Small intestine (tissue), 7 donors: Measurements from ENCODE around the gene AIG1. TPM values are rescaled to one million over a fixed set of nuclear protein-coding genes. Genes with fewer than 3 reads are reported as not detected.

Experiments used
- DNase-seq, 2 donors: peaks; one replicate each; pipeline versions ENCODE4 v3.0.0 to v3.0.0-alpha.2; 2013
- FAIRE-seq: peaks from 2 replicates; lab custom pipeline; 2012; peaks lifted over from hg19 to GRCh38; lab: Jason Lieb, UNC
- H3K27ac ChIP-seq, 3 donors: one replicate each; pipeline ENCODE4 v1.5.1; 2013; ENCODE audit warnings: low read length in 2 of 3, mild to moderate bottlenecking in 2 of 3, control low read depth in 1 of 3, inconsistent platforms in 1 of 3, low read depth in 1 of 3, moderate library complexity in 1 of 3
- H3K27me3 ChIP-seq, 3 donors: one replicate each; pipeline ENCODE4 v1.6.1; 2013; ENCODE audit warnings: low read length in 3 of 3, inconsistent platforms in 1 of 3; ENCODE audit not compliant: control insufficient read depth in 3 of 3, insufficient read depth in 3 of 3
- H3K36me3 ChIP-seq, 3 donors: one replicate each; pipeline ENCODE4 v1.6.1; 2013; ENCODE audit warnings: low read length in 3 of 3, inconsistent platforms in 1 of 3, low read depth in 1 of 3, mild to moderate bottlenecking in 1 of 3, moderate library complexity in 1 of 3; ENCODE audit not compliant: control insufficient read depth in 3 of 3, insufficient read depth in 2 of 3
- H3K4me1 ChIP-seq, 3 donors: one replicate each; pipeline ENCODE4 v1.6.1; 2013; ENCODE audit warnings: low read length in 2 of 3, inconsistent platforms in 1 of 3, low read depth in 1 of 3, mild to moderate bottlenecking in 1 of 3, moderate library complexity in 1 of 3; ENCODE audit not compliant: control insufficient read depth in 3 of 3, insufficient read depth in 2 of 3
- H3K4me3 ChIP-seq, 3 donors: one replicate each; pipeline ENCODE4 v1.5.1; 2013; ENCODE audit warnings: low read length in 3 of 3, control low read depth in 1 of 3, inconsistent platforms in 1 of 3, low read depth in 1 of 3, mild to moderate bottlenecking in 1 of 3, moderate library complexity in 1 of 3
- H3K9me3 ChIP-seq, 2 donors: one replicate each; pipeline ENCODE4 v1.6.1; 2013; ENCODE audit warnings: low read depth in 1 of 2, low read length in 1 of 2; ENCODE audit not compliant: control insufficient read depth in 2 of 2, insufficient read depth in 1 of 2
- WGBS, 3 donors: extraction: QIAGEN DNeasy Blood & Tissue Kit; methylation state at CpG; one replicate each; pipeline ENCODE4 v1.1.7; 2013; 5-methylcytosine and 5-hydroxymethylcytosine counted together
- polyA plus RNA-seq, 4 donors: library from polyadenylated mRNA; stranded (reverse) in 3 of 4; unstranded in 1 of 4; fragments of 200-250 nt in 3 of 4; fragments of 120-200 nt in 1 of 4; gene quantifications; one replicate each; pipeline versions ENCODE4 v1.2.1 to v1.2.3, GENCODE V29; 2013
- donor health status: healthy with polysubstance abuse.
- donor health status: control.
- donor health status: control.
- donor health status: Bipolar disorder and iron deficiency.
- donor health status: healthy.

Gene AIG1
- polyA plus RNA-seq, 4 donors: 56.6 to 244 (median 79.0) TPM

GRCh38 chr6:143267760-143268159 lies 207.1 kb downstream of the AIG1 start:
- H3K27ac ChIP-seq: no peak overlapping the region
- H3K4me3 ChIP-seq: no peak overlapping the region
- no peaks in the 10 kb centered on the region for H3K9me3 ChIP-seq
- WGBS, 3 donors: 62 to 86% (median 85%) methylated on average over 2 of the region's 2 CpGs
- no peaks in the 10 kb centered on the region for H3K27me3 ChIP-seq
- no peak for DNase-seq
- H3K36me3 ChIP-seq: peaks cover 0 to 5% (median 3%) of the 10 kb centered on the region in 3 donors
- FAIRE-seq: no peak
- no peaks in the 10 kb centered on the region for H3K4me1 ChIP-seq

- H3K36me3 ChIP-seq: peaks cover 0 to 5% (median 3%) of the 10 kb centered on the region in 3 donors
- DNase-seq (no peak), FAIRE-seq (no peak)
- H3K4me3 ChIP-seq: no peak overlapping the region
- 96 to 100% (median 96%) methylated on average over 1 of the region's 1 CpG for WGBS, 3 donors
- H3K27ac ChIP-seq: no peak overlapping the region
- H3K27me3 ChIP-seq: no peaks in the 10 kb centered on the region
- no peaks in the 10 kb centered on the region for H3K9me3 ChIP-seq
- H3K4me1 ChIP-seq: no peaks in the 10 kb centered on the region
Observed at GRCh38 chr6:143268439-143268838, 207.8 kb downstream of the AIG1 start.

DNA sequence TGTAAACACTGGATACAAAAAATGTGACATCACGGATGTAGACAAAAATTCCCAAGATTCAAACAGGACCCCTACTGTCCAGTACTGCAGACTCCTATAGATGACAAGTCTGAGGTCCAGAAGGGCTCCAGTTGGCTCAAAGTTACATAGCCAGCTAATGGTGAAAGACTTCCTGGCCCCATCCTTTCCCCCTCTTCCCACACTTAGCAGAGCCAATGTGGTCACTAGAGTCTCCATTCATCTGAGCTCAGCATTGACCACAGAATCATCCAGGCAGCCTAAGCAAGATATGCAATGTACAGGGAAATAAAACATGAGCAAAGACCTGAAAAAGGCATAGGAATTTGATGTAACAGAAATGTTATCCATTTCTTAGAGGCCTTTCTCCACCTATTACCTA lies 209.3 kb downstream of the AIG1 start:
- DNase-seq (no peak), FAIRE-seq (no peak)
- H3K4me3 ChIP-seq: no peak overlapping the region
- H3K9me3 ChIP-seq: no peaks in the 10 kb centered on the region
- no peaks in the 10 kb centered on the region for H3K4me1 ChIP-seq
- peaks cover 0 to 5% (median 2%) of the 10 kb centered on the region in 3 donors for H3K36me3 ChIP-seq
- H3K27ac ChIP-seq: no peak overlapping the region
- WGBS, 3 donors: 91 to 96% (median 96%) methylated on average over 1 of the region's 1 CpG
- H3K27me3 ChIP-seq: no peaks in the 10 kb centered on the region

- Histone ChIP-seq H3K4me3 (no peak overlapping the region), H3K9me3 (no peaks in the 10 kb centered on the region), H3K27me3 (no peaks in the 10 kb centered on the region), H3K27ac (no peak overlapping the region), H3K36me3 (peaks cover 0 to 5% (median 0%) of the 10 kb centered on the region in 3 donors), H3K4me1 (no peaks in the 10 kb centered on the region)
- 62 to 67% (median 62%) methylated on average over 4 of the region's 4 CpGs for WGBS, 3 donors
- DNase-seq (peak in 1 of 2 donors; percentile 4), FAIRE-seq (no peak)
Observed at GRCh38 chr6:143271024-143271423, 210.3 kb downstream of the AIG1 start.

DNA sequence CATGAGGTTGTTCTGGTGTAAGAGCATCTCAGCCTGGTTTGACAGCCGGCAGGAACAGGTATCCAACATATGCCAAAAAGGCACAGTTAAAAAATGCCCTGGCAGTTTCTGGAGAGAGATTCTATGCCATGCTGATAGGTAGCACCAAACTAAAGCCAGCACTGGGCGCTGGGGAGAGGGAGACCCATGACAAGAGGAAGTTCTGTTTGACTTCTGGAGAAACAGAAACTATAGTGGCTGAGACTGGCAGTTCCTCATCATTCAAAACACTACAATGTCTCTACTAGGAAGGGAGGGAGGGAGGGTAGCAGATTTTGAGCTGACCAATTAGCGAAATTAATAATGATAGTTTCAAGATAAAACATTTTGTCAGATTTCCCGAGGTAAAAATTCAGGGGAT lies 215.7 kb downstream of the AIG1 start:
- H3K4me3 ChIP-seq: no peak overlapping the region
- H3K4me1 ChIP-seq: no peaks in the 10 kb centered on the region
- H3K27ac ChIP-seq: no peak overlapping the region
- no peaks in the 10 kb centered on the region for H3K27me3 ChIP-seq
- peaks cover 0 to 2% (median 0%) of the 10 kb centered on the region in 3 donors for H3K36me3 ChIP-seq
- 72 to 73% (median 72%) methylated on average over 4 of the region's 4 CpGs for WGBS, 3 donors
- FAIRE-seq: no peak
- DNase-seq: no peak
- no peaks in the 10 kb centered on the region for H3K9me3 ChIP-seq

- FAIRE-seq (no peak), DNase-seq (peak; percentile 22 to 58)
- H3K27me3 ChIP-seq: no peaks in the 10 kb centered on the region
- H3K36me3 ChIP-seq: no peaks in the 10 kb centered on the region
- 40 to 73% (median 49%) methylated on average over 6 of the region's 6 CpGs for WGBS, 3 donors
- H3K4me3 ChIP-seq: no peak overlapping the region
- no peak overlapping the region for H3K27ac ChIP-seq
- H3K9me3 ChIP-seq: no peaks in the 10 kb centered on the region
- H3K4me1 ChIP-seq: no peaks in the 10 kb centered on the region
Observed at GRCh38 chr6:143279385-143279784, 218.7 kb downstream of the AIG1 start.

DNA sequence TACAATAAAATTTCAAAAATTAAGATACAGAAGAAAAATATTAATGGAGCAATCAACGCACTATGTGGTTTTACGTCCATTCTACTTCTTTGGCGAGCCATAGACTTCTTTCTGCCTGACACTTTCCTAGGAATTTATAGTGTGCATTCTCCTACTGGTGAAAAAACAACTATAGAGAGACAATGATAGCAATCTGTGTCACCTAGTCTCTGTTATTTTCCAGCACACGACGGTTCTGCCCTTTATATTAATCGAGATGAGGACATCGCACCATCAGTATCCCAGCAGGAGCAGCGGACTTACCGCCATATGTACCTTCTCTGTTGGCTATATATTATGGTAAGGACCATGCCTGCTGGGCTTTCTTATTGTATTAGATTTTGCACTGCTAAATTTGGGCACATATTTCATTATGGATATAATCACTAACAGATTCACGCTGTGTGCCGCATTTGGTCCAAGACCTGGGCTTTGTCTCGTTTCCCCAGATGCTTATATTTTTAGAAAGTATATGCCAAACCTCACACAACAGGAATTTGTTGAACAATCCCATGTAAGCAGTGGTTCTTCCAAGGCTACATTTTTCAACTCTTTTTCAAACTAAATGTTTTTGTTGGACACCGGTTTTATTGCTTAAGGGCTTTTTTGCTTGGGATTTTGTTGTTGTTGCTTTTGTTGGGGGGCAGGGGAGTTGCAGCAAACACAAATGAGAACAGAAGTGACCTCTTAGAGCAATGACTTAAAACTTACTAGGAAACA lies 223.4 kb downstream of the AIG1 start:
- WGBS, 3 donors: 85 to 91% (median 90%) methylated on average over 13 of the region's 13 CpGs
- H3K4me3 ChIP-seq: no peak overlapping the region
- DNase-seq (no peak), FAIRE-seq (no peak)
- H3K27ac ChIP-seq: no peak overlapping the region
- H3K4me1 ChIP-seq: no peaks in the 10 kb centered on the region
- no peaks in the 10 kb centered on the region for H3K9me3 ChIP-seq
- H3K36me3 ChIP-seq: peaks cover 0 to 8% (median 0%) of the 10 kb centered on the region in 3 donors
- H3K27me3 ChIP-seq: no peaks in the 10 kb centered on the region

DNA sequence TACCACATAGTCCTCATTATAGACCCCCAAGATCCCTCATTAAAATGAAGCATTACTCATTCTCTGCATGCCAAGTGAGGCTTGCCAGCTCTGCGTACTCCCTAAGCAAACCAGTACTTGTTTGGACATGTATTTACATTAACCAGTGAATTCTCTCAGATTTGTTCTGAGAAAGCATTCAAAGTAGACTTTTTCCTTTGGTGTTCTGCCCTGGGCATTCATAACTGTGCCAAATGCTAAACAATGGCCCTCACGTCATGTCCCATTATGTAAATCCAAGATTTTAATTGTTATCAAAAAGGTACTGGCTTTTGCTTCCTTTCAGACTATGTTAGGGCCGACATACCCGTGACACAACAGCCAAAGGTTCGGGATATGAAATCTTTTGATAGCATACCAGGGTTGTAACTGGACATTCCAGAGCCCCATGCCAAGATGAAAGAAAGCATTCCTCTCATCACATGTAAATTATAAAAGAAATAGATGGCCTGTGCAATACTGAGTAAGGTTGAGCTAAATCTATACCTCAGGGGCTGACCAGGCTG lies 225.6 kb downstream of the AIG1 start:
- H3K36me3 ChIP-seq: peaks cover 0 to 16% (median 0%) of the 10 kb centered on the region in 3 donors
- H3K9me3 ChIP-seq: no peaks in the 10 kb centered on the region
- H3K27me3 ChIP-seq: no peaks in the 10 kb centered on the region
- 85 to 92% (median 89%) methylated on average over 5 of the region's 5 CpGs for WGBS, 3 donors
- no peak overlapping the region for H3K27ac ChIP-seq
- no peak overlapping the region for H3K4me3 ChIP-seq
- no peak for DNase-seq
- no peak for FAIRE-seq
- no peaks in the 10 kb centered on the region for H3K4me1 ChIP-seq
